Kidney (tissue), 14 donors: Measurements from ENCODE around the gene CGNL1. TPM values are rescaled to one million over a fixed set of nuclear protein-coding genes. Genes with fewer than 3 reads are reported as not detected.

ENCODE experiments used
- DNase-seq, 5 donors: peaks; one replicate each; pipeline ENCODE4 v3.0.0-alpha.2; 2013 to 2020
- FAIRE-seq: peaks from 2 replicates; lab custom pipeline; 2012; peaks lifted over from hg19 to GRCh38; lab: Jason Lieb, UNC
- H3K27ac ChIP-seq, 2 donors: one replicate each; pipeline ENCODE4 v1.7.0; 2013; ENCODE audit warnings: low read depth in 2 of 2, low read length in 2 of 2, inconsistent platforms in 1 of 2
- H3K27me3 ChIP-seq: one replicate; pipeline ENCODE4 v1.7.1; 2013; ENCODE audit warnings: low read length, inconsistent platforms; ENCODE audit not compliant: control insufficient read depth, insufficient read depth
- H3K36me3 ChIP-seq, 3 donors: one replicate each; pipeline versions ENCODE4 v1.7.0 to v1.7.1; 2013; ENCODE audit warnings: low read length in 3 of 3, control low read depth in 1 of 3, inconsistent platforms in 1 of 3; ENCODE audit not compliant: insufficient read depth in 3 of 3, control insufficient read depth in 2 of 3
- H3K4me1 ChIP-seq, 3 donors: one replicate each; pipeline versions ENCODE4 v1.7.0 to v1.7.1; 2013; ENCODE audit warnings: low read length in 3 of 3, inconsistent platforms in 1 of 3, low read depth in 1 of 3; ENCODE audit not compliant: control insufficient read depth in 2 of 3, insufficient read depth in 2 of 3
- H3K4me3 ChIP-seq, 3 donors: one replicate each; pipeline versions ENCODE4 v1.7.0 to v1.8.1; 2013; ENCODE audit warnings: low read length in 3 of 3, control low read depth in 1 of 3, inconsistent platforms in 1 of 3
- H3K9ac ChIP-seq, 3 donors: one replicate each; pipeline versions ENCODE4 v1.7.0 to v1.7.1; 2013; ENCODE audit warnings: low read length in 3 of 3, control low read depth in 1 of 3, inconsistent platforms in 1 of 3
- H3K9me3 ChIP-seq, 3 donors: one replicate each; pipeline versions ENCODE4 v1.7.0 to v1.7.1; 2013; ENCODE audit warnings: low read length in 3 of 3, control low read depth in 1 of 3, inconsistent platforms in 1 of 3; ENCODE audit not compliant: control insufficient read depth in 2 of 3, insufficient read depth in 1 of 3
- CTCF ChIP-seq: IDR thresholded peaks from 3 replicates; pipeline ENCODE4 v1.5.1; 2012; ENCODE audit warnings: mild to moderate bottlenecking, moderate library complexity, borderline replicate concordance; ENCODE audit not compliant: insufficient read depth; ENCODE audit errors: extremely low read depth
- intact Hi-C: fragments of 100-400 bp; cut with DNase I; formaldehyde crosslinking; loops from one replicate; pipeline ENCODE4 v1.11.1; 2022
- polyA plus RNA-seq: library from polyadenylated mRNA; stranded (reverse); fragments of 350-450 nt; fragmentation: Illumina TruSeq; extraction: RNeasy Lipid Tissue Mini Kit (QIAGEN cat#74804); gene quantifications from one replicate; pipeline ENCODE4 v1.2.3, GENCODE V29; 2014; ENCODE audit warnings: low read depth, low replicate concordance; ENCODE audit not compliant: insufficient read depth
- total RNA-seq: library from RNA; stranded (reverse); fragmentation: NEBNext Ultra II Directional; extraction: Animal tissue kit (Norgen Biotek cat#: 25700); gene quantifications from one replicate; pipeline ENCODE4 v1.2.1, GENCODE V29; 2021
- donor health status: control.
- donor health status: control.
- donor health status: control.
- donor health status: control.
- donor health status: control.
- donor health status: DM: yes; HTN: yes; CAD: no.
- donor health status: Normal renal cell carcinoma (clear cell type).

The CGNL1 gene
- total and polyA plus RNA-seq, 2 donors from 2014 or later = 62.0 to 81.5 TPM

DNA sequence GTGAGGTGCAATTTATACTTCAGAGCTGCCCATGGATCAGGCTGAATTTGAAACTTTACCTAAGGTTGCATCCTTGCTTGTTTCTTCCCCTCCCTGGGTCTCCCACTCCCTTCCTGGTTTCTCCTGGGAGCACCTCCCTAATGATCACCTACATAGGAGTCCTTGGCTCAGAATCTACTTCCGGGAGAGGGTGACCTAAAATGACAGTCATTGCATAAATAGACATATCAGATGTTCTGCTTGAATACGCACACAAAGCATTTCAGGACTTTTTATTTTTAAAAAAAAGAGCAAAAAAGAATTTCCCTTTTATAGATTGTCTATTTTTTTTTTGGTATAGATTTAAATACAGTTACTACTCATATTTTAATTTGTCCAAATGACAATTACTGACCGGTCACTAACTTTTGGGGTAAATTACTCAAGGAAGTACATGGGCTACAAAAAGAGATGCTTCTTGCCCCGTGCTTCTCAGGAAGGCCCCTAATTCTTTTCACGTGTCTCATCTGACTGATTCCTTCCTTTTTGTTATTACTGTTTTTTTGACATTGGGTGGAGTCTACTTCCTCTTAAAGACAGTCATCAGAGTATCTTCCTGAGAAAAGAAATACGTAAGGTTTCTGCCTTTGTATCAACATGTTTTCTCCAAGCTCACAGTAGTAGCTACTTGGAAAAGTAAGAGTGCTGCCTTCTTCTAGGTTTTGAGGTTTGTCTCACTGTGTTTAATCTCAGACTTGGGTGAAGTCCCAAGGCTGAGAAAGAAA, 210.5 kb downstream of the CGNL1 start:
- DNase-seq (no peak), FAIRE-seq (no peak)
- Histone ChIP-seq H3K4me3 (no peak overlapping the region), H3K4me1 (peaks cover 0 to 3% (median 0%) of the 10 kb centered on the region in 3 donors), H3K36me3 (no peaks in the 10 kb centered on the region), H3K27me3 (no peaks in the 10 kb centered on the region), H3K27ac (no peak overlapping the region), H3K9ac (no peak overlapping the region), H3K9me3 (peaks cover 0 to 12% (median 4%) of the 10 kb centered on the region in 3 donors)
- TF ChIP-seq CTCF = no peak
- intact Hi-C loops = no loop called here

DNA sequence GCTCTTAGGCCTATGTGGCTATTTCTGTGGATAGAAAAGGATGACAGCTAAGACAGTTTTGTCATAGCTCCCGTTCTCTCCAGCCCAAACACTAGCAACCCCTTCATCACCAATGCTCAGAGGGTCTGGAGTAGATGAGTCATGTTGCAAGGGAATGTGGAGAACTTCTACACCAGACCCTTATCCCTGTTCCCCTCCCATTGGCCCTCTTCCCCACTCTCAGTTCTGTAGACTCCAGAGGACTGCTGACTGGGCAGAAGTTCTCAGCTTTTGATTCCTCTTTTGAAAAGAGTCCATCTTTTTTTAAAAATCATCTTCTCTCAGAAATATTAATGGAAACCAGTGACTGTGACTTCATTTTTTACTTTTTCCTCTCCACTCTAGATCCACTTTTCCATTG, 213.0 kb downstream of the CGNL1 start:
- FAIRE-seq = no peak
- Histone ChIP-seq H3K9me3 (no peaks in the 10 kb centered on the region), H3K27me3 (no peaks in the 10 kb centered on the region), H3K4me3 (no peak overlapping the region), H3K9ac (no peak overlapping the region), H3K36me3 (no peaks in the 10 kb centered on the region), H3K4me1 (peaks cover 0 to 3% (median 0%) of the 10 kb centered on the region in 3 donors), H3K27ac (no peak overlapping the region)
- DNase-seq = no peak
- TF ChIP-seq CTCF = no peak
- intact Hi-C loops = no loop called here

DNA sequence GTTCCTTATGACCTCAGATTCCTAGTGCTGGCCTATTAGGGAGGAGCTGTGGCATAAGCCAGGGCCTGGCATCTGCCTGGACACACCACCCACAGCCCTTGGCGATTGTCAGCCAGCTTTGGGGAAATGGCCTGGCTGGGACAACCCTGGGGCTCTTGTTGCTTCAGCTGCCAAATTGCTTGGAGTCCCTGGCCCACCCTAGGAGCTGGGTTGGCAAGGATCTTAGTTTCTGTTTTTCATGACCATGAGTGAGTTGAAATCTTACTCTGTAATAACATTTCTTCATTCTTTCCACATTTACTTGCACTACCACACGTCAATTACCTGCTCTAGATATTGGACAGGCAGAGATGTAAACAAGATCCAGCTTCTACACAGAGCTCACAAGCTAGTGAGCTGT, 213.4 kb downstream of the CGNL1 start:
- H3K36me3 ChIP-seq = no peaks in the 10 kb centered on the region
- no peak overlapping the region for H3K27ac ChIP-seq
- H3K4me3 ChIP-seq = no peak overlapping the region
- FAIRE-seq (no peak), DNase-seq (no peak)
- no peaks in the 10 kb centered on the region for H3K9me3 ChIP-seq
- intact Hi-C loops = no loop called here
- H3K4me1 ChIP-seq = peaks cover 0 to 3% (median 0%) of the 10 kb centered on the region in 3 donors
- TF ChIP-seq CTCF = no peak
- no peak overlapping the region for H3K9ac ChIP-seq
- no peaks in the 10 kb centered on the region for H3K27me3 ChIP-seq
